Activated CD4-positive, CD25-positive, alpha-beta regulatory T cell treated with anti-CD3 and anti-CD28 coated beads, Interleukin-2, amount 50 U/mL, for 72 hours (primary cell): ENCODE results near the gene WNK3.

Experiments
- DNase-seq: peaks from one replicate; pipeline ENCODE4 v3.0.0; 2021

Gene WNK3

GRCh38 chrX:54237014-54237413 is 120.8 kb downstream of the WNK3 start:
- no peak for DNase-seq

DNA sequence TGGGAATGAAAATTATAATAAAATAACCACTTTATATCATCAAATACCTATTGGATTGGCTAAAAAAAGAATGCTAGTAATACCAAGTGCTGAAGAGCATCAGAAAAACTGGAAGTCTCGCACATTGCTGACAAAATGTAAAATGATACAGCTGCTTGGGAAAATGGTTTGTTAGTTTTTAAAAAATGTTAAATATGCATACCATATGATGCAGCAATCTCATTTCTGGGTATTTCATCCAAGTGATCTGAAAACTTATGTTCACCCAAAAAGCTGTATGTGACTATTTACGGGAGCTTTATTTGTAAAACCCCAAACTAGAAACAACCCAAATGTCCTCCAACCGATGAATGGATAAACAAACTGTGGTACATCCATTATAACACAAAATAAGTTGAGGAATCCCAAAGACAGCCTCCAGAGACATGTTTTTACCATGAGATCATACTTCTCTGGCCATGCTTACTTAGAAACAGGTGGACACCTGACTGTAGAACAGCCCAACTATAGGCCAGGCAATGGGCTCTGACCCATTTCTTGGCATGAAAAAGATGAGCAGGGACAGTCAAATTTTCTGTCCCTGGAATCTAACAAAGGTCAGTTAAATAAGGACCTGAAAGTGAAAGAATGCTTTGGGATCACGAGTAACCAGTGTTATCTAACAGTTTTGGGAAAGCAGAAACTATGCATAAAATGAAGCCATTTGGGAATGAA is 127.3 kb downstream of the WNK3 start:
- no peak for DNase-seq

- no peak for DNase-seq
These were observed 134.3 kb downstream of the WNK3 start for GRCh38 chrX:54223581-54223980.

- DNase-seq: no peak
These were observed 144.2 kb downstream of the WNK3 start for GRCh38 chrX:54213603-54214002.

DNA sequence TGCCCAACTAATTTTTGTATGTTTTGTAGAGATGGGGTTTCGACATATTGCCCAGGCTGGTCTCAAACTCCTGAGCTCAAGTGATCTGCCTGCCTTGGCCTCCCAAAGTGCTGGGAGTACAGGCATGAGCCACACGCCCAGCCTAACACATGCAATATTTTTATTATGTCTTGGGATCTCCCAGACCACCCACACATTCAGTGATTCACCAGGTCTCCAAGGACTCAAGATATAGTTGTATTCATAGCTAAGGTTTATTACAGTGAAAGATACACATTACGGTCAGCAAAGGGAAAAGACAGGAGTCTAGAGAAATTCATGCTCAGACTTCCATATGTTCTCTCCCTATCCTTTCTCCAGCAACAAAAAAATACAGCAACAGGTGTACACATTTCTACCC is 149.3 kb downstream of the WNK3 start:
- no peak for DNase-seq

DNA sequence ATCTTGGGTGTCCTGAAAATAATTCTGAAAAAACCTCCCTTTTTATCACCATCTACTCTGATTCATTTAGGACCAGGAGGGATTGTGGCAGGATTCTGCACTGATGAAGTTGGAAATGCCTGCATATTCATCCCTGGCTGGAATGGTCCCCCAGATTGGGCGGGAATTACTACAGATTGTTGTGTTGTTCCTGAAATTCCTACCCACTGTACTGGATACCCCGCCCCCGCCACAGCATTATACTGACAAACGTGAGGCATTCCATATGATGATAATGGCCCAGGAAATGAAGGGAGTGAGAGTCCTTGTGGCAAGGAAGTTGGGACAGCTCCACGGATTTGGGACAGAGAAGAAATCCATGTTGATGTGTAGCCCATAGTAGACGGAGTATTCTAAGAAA is 159.6 kb downstream of the WNK3 start:
- DNase-seq: no peak

DNA sequence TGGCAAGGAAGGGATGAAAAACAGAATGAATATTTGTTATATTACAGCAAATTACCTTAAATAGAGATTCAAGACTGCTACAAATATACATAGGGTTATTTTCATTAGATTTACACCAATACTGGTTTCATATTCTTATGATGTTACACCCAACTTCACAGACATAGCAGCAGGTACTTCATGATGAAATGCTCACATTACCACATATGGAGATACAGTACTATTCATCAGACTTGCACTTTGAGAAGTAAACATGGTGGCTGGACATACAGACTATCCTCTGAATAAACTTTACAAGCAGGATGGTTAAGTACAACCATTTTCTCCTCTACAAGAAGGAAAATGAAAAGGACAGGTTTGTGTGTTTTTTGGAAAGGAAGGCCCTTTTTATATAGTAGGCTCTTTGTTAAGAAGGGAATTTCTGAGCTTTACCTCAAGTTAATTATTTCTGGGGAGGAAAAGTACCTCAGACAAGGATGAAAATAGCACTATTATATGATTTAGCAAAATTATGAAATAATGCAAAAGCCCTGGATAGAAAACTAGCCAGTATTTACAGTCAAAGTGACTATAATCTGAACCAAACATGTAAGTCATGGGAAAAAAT is 162.8 kb downstream of the WNK3 start:
- no peak for DNase-seq

DNA sequence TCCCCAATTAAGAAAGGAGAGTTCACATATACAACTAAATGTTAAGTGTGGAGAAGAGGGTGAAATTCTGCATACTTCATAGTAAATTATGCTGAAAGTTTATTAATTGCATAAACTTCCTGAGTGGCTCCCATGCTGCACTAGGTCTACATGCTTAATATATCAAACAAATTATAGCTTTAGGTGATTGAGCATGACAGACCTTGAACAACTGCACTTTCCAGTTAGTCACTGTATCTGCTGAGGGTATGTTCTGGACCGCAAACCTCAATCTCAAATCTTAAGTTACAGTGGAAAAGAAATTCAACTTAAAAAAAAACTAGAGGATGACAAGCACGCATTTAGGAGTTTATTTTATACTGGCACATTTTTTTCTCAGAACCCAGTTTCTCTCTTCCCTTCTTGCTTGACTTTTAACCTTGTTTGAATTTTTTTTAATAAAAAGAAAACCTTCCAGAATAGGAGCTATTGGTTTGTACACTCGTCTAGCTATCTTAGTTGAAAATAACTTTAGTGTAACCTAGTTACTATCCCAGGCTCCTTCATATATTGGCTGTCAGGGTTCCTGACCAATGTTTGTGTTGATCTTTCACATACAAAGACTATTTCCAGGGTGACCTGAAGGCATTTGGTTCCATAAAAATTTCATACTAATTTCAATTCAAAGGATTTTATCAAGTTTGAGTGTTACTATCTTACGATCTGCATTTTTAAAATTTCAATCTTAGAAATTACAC is 164.6 kb downstream of the WNK3 start:
- DNase-seq: no peak

DNA sequence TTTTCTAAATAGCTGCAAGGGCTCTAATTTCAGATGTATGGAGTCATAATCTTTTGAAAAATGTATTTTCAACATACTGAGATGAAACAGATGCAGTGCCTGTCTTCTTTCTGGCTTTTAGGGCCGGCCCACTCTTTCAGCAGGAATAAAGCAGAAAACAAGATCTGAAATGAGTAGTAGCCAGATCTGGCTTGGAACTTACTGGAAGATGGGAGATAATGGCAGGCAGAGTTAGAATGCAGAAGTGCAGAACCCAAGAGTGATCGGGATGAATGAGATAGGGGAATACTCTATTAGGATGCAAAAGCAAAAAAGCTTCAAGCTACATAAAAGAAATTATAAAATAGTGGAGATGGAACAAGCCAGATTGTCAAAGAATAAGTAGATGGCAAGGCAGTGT is 173.4 kb downstream of the WNK3 start:
- DNase-seq: no peak

DNA sequence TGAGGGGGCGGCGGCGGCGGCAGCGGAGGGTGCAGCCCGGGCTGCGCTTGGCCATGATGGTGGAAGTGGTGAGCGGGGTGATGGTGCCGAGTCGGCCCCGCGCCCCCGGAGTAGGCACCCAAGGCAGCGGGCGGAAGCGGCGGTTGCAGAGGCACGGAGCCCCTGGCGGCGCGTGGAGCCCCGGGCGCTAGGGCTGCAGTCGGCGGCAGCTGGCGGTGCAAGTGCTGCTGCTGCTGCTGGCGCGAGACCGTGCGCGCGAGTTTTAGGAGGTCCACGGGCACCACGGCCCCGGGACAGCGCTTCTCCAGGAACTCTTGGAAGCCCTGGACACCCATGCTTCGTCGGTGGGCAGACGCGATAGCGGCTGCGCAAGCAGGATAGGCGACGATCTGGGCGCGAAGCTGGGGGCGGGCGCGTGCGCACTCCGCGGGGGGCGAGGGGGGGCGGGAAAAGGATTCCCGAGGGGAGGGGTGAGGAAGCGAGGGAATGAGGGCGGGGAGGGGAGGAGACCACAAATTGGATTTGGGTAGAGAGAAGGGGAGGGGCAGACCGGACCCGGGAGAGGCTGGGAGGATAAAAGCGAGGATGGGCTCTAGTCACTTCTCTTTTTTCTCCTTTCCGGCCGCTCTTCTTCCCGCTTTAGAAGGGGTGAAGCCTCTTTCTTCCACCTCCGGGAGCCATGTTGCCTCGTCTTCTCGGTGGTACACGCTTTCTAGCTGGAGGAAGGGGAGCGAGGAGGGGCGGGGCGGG is 174.8 kb downstream of the WNK3 start, which contains the start of gene FAM120C:
Gene FAM120C (minus strand): TSS at position 391 of the 750 bp plus-strand sequence. CDS start 56 bp downstream, at position 335.
- peak; percentile 59 for DNase-seq

- DNase-seq: peak; percentile 72
These were observed 175.5 kb downstream of the WNK3 start for GRCh38 chrX:54182194-54182863.

GRCh38 chrX:54181202-54181953 is 176.5 kb downstream of the WNK3 start:
- DNase-seq: no peak

DNA sequence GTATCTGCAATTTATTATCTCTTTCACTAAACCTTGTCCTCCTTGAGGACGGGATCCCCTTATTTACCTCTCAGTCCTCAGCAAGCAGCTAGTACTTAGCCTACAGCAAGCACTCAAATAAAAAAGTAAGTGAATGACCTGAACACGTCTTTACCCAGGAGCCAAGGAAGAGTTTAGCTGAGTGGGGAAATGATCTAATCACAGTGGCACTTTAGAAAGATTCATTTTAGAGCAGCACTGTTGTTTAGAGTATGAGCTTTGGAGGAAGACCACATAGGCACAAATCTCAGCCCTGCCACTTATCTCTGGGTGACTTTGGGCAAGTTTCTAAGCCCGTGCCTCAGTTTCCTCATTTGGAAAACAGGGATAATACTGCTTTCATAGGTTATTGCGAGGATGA is 177.4 kb downstream of the WNK3 start:
- DNase-seq: no peak

- no peak for DNase-seq
These were observed 179.5 kb downstream of the WNK3 start for GRCh38 chrX:54178100-54178940.

GRCh38 chrX:54177306-54177705 is 180.5 kb downstream of the WNK3 start:
- no peak for DNase-seq

DNA sequence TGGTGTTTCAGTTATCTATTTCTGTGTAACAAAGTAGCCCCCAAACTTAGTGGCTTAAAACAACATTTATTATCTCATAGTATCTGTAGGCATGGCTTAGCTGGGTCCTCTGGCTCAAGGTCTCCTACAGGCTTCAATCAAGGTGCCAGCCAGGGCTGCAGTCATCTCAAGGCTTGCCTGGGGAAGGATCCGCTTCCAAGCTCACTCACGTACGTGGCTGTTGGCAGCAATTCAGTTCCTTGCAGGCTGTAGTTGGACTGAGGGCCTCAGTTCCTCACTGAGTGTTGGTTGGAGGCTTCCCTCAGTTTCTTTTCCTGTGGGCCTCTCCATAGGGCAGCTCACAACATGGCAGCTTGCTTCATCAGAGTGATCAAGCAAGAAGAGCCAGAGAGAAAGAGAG is 184.1 kb downstream of the WNK3 start:
- DNase-seq: no peak

- no peak for DNase-seq
These were observed 185.4 kb downstream of the WNK3 start for GRCh38 chrX:54172455-54172854.

DNA sequence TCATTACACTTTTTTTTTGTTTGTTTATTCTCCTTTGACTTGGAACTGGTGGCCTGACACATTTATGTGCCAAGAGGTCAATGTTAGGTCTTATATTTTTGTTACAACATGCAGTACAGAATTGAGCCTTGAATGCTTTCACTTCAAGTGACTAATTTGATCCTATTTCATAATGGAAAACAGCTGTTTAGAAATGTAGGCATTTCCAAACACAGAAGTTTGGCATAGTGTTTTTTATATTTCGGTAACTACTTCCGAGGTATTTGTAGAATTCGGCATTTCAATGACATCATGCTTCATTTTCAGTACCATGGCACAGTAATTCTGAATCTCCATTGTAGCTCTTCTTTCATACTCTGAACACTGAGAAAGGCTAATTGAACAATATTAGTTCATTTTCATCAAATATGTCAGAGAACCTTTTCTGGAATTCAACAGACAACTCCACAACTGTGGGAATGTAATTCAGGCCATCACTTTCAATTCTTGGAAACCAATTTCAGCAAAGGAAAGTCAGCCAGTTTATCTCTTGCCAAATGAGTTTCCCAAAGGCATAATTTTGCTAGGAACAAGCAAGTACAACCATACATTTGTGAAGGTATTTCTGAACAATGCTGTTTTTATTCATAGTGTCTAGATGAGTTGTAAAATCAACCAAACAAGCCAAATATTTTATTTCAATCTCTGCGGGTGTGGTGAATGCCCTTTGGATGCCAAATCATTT is 186.2 kb downstream of the WNK3 start:
- no peak for DNase-seq

DNA sequence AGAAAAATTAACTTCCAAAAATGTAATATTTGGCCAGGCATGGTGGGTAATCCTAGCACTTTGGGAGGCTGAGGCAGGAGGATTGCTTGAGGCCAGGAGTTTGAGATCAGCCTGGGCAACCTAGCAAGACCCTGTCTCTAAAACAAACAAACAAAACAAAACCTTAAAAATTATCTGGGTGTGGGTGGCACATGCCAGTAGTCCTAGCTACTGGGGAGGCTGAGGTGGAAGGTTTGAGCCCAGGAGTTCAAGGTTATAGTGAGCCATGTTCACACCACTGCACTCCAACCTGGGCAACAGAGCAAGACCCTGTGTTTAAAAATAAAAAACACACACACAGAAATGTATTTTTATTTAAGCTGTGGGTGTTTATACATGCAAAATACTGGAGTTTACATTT is 186.8 kb downstream of the WNK3 start:
- no peak for DNase-seq

- no peak for DNase-seq
These were observed 190.9 kb downstream of the WNK3 start for GRCh38 chrX:54166915-54167314.
